H1 (cell line): ENCODE measurements around the gene TFAP2E. TPM values are rescaled to one million over a fixed set of nuclear protein-coding genes. Genes with fewer than 3 reads are reported as not detected.

Experiments
- CTCF ChIA-PET: fragments of 300-600 bp; sonication (Branson Sonifier 250); formaldehyde crosslinking; loops from one replicate; lab custom pipeline; 2021; ENCODE audit not compliant: partially characterized antibody; lab: Charles Lee
- POLR2A ChIA-PET: fragments of 300-600 bp; sonication (Branson Sonifier 250); formaldehyde crosslinking; loops from one replicate; lab custom pipeline; 2021; ENCODE audit warnings: inconsistent platforms; ENCODE audit not compliant: partially characterized antibody; lab: Charles Lee
- DNase-seq, 2 experiments: peaks; one replicate each; pipeline versions ENCODE4 v3.0.0 to v3.0.0-alpha.2; 2010 to 2022; ENCODE audit warnings: low spot score in 2 of 2, low read depth in 1 of 2, mixed read lengths in 1 of 2
- FAIRE-seq: peaks from 2 replicates; lab custom pipeline; 2011; peaks lifted over from hg19 to GRCh38; lab: Jason Lieb, UNC
- H2AFZ ChIP-seq: 2 replicates; pipeline ENCODE4 v1.8.1; 2012; ENCODE audit warnings: low read length, inconsistent platforms
- H2AK5ac ChIP-seq: 2 replicates; pipeline ENCODE4 v1.6.1; 2013; ENCODE audit warnings: low read depth, low read length
- H2BK120ac ChIP-seq: replicated peaks from 2 replicates; pipeline ENCODE3; 2013; ENCODE audit warnings: low read depth, low read length, inconsistent platforms
- H2BK12ac ChIP-seq: 2 replicates; pipeline ENCODE4 v1.6.1; 2013; ENCODE audit warnings: low read depth, low read length
- H2BK15ac ChIP-seq: 2 replicates; pipeline ENCODE4 v1.6.1; 2013; ENCODE audit warnings: low read length
- H2BK20ac ChIP-seq: 2 replicates; pipeline ENCODE4 v1.6.1; 2013; ENCODE audit warnings: low read length
- H2BK5ac ChIP-seq: 2 replicates; pipeline ENCODE4 v1.6.1; 2013; ENCODE audit warnings: low read depth, low read length
- H3K14ac ChIP-seq: 2 replicates; pipeline ENCODE4 v1.6.1; 2013; ENCODE audit warnings: inconsistent platforms; ENCODE audit not compliant: insufficient read length
- H3K18ac ChIP-seq: 2 replicates; pipeline ENCODE4 v1.6.1; 2013; ENCODE audit warnings: low read length; ENCODE audit errors: extremely low read depth
- H3K23ac ChIP-seq: 2 replicates; pipeline ENCODE4 v1.6.1; 2013; ENCODE audit warnings: inconsistent platforms; ENCODE audit not compliant: insufficient read length
- H3K23me2 ChIP-seq: 2 replicates; pipeline ENCODE4 v1.6.1; 2013; ENCODE audit warnings: low read depth, low read length
- H3K27ac ChIP-seq: 2 replicates; pipeline ENCODE4 v1.6.1; 2011; ENCODE audit warnings: low read depth, low read length, inconsistent platforms
- H3K27me3 ChIP-seq, 4 experiments: replicated peaks in 1 of 4; 1 replicate in 1 of 4; 2 replicates in 3 of 4; pipeline versions ENCODE4 v1.6.1 to v1.8.1; 2011 to 2013; ENCODE audit warnings: low read length in 3 of 4, mild to moderate bottlenecking in 3 of 4, inconsistent platforms in 2 of 4, mixed read lengths in 2 of 4, moderate library complexity in 1 of 4; ENCODE audit not compliant: control insufficient read depth in 3 of 4, insufficient read depth in 3 of 4; ENCODE audit errors: extremely low read depth in 1 of 4
- H3K36me3 ChIP-seq, 4 experiments: 2 replicates each; pipeline versions ENCODE4 v1.6.1 to v1.8.1; 2011 to 2013; ENCODE audit warnings: mild to moderate bottlenecking in 4 of 4, low read length in 3 of 4, moderate library complexity in 2 of 4, control low read depth in 1 of 4, inconsistent platforms in 1 of 4; ENCODE audit not compliant: insufficient read depth in 4 of 4, control insufficient read depth in 2 of 4
- H3K4ac ChIP-seq: replicated peaks from 2 replicates; pipeline ENCODE3; 2013; ENCODE audit warnings: low read length, low read depth, mixed read lengths, inconsistent platforms; ENCODE audit not compliant: insufficient read length
- H3K4me1 ChIP-seq, 4 experiments: replicated peaks in 1 of 4; 1 replicate in 1 of 4; 2 replicates in 3 of 4; pipeline versions ENCODE4 v1.6.1 to v1.8.1; 2011 to 2013; ENCODE audit warnings: low read length in 3 of 4, inconsistent platforms in 2 of 4, mixed read lengths in 1 of 4; ENCODE audit not compliant: insufficient read depth in 4 of 4, control insufficient read depth in 3 of 4
- H3K4me2 ChIP-seq, 2 experiments: 2 replicates each; pipeline versions ENCODE4 v1.6.1 to v1.8.1; 2011 to 2013; ENCODE audit warnings: low read depth in 2 of 2, low read length in 2 of 2, control low read depth in 1 of 2, inconsistent platforms in 1 of 2, mild to moderate bottlenecking in 1 of 2; ENCODE audit not compliant: insufficient read depth in 1 of 2
- H3K4me3 ChIP-seq, 4 experiments: fragments of 200-600, 300-600 bp in 1 of 4; sonication (generic), shearing (Covaris generic), sonication (Bioruptor Twin) in 1 of 4; 2 replicates each; pipeline versions ENCODE4 v1.5.1 to v1.8.1; 2011 to 2016; ENCODE audit warnings: low read length in 4 of 4, low read depth in 3 of 4, control low read depth in 2 of 4, inconsistent platforms in 2 of 4, mild to moderate bottlenecking in 2 of 4, mixed read lengths in 1 of 4, moderate library complexity in 1 of 4; ENCODE audit not compliant: insufficient read depth in 2 of 4; ENCODE audit errors: extremely low read depth in 1 of 4
- H3K56ac ChIP-seq: replicated peaks from 2 replicates; pipeline ENCODE3; 2013; ENCODE audit warnings: low read depth, mild to moderate bottlenecking, mixed read lengths, low read length, inconsistent platforms; ENCODE audit not compliant: insufficient read length
- H3K79me1 ChIP-seq: 2 replicates; pipeline ENCODE4 v1.6.1; 2013; ENCODE audit warnings: low read depth, low read length, control low read depth
- H3K79me2 ChIP-seq, 2 experiments: 2 replicates each; pipeline versions ENCODE4 v1.6.1 to v1.8.1; 2012 to 2013; ENCODE audit warnings: low read length in 2 of 2, mild to moderate bottlenecking in 2 of 2, inconsistent platforms in 1 of 2; ENCODE audit not compliant: insufficient read depth in 2 of 2, control insufficient read depth in 1 of 2
- H3K9ac ChIP-seq, 4 experiments: replicated peaks in 1 of 4; 1 replicate in 1 of 4; 2 replicates in 3 of 4; pipeline versions ENCODE4 v1.6.1 to v1.8.1; 2011 to 2013; ENCODE audit warnings: low read depth in 3 of 4, low read length in 3 of 4, control low read depth in 2 of 4, mild to moderate bottlenecking in 2 of 4, moderate library complexity in 2 of 4, inconsistent platforms in 1 of 4; ENCODE audit errors: extremely low read depth in 1 of 4
- H3K9me3 ChIP-seq, 2 experiments: 2 replicates each; pipeline versions ENCODE4 v1.6.1 to v1.8.1; 2012 to 2013; ENCODE audit warnings: mild to moderate bottlenecking in 2 of 2, moderate library complexity in 2 of 2, control low read depth in 1 of 2, inconsistent platforms in 1 of 2, low read depth in 1 of 2, low read length in 1 of 2, mixed read lengths in 1 of 2; ENCODE audit not compliant: insufficient read depth in 2 of 2
- H4K20me1 ChIP-seq, 2 experiments: replicated peaks in 1 of 2; 2 replicates each; pipeline versions ENCODE3 to v1.8.1; 2011 to 2013; ENCODE audit warnings: inconsistent platforms in 2 of 2, low read length in 2 of 2, mild to moderate bottlenecking in 1 of 2; ENCODE audit not compliant: insufficient read depth in 2 of 2, control insufficient read depth in 1 of 2
- H4K5ac ChIP-seq: 2 replicates; pipeline ENCODE4 v1.6.1; 2013; ENCODE audit warnings: low read length, low read depth, mixed read lengths, inconsistent platforms; ENCODE audit not compliant: insufficient read length
- H4K8ac ChIP-seq: 2 replicates; pipeline ENCODE4 v1.8.0; 2013; ENCODE audit warnings: mild to moderate bottlenecking, moderate library complexity, low read length, inconsistent platforms; ENCODE audit not compliant: insufficient read depth; ENCODE audit errors: extremely low read depth
- H4K91ac ChIP-seq: replicated peaks from 2 replicates; pipeline ENCODE3; 2013; ENCODE audit warnings: low read length, mixed read lengths, inconsistent platforms; ENCODE audit not compliant: insufficient read length
- CBX8 ChIP-seq: fragments of 300-800, 300-1000 bp; sonication (generic); IDR thresholded peaks from 2 replicates; pipeline ENCODE4 v1.7.1; 2016; ENCODE audit warnings: low read depth, low read length, borderline replicate concordance
- CHD2 ChIP-seq: IDR thresholded peaks from 2 replicates; pipeline ENCODE4 v1.6.1; 2012; ENCODE audit warnings: low read length, improper control_type of control experiment
- FOSL1 ChIP-seq: IDR thresholded peaks from 2 replicates; pipeline ENCODE4 v1.6.1; 2011; ENCODE audit warnings: mild to moderate bottlenecking, low read depth, low read length, moderate library complexity; ENCODE audit not compliant: insufficient read depth
- JUND ChIP-seq: IDR thresholded peaks from 2 replicates; pipeline ENCODE4 v1.6.1; 2011; ENCODE audit warnings: mild to moderate bottlenecking, improper control_type of control experiment, low read length
- KDM4A ChIP-seq: IDR thresholded peaks from one replicate; pipeline ENCODE4 v1.7.1; 2012; ENCODE audit warnings: low read depth, mild to moderate bottlenecking, moderate library complexity, low read length, inconsistent platforms; ENCODE audit not compliant: severe bottlenecking
- MAFK ChIP-seq: IDR thresholded peaks from 2 replicates; pipeline ENCODE4 v1.6.1; 2012; ENCODE audit warnings: low read depth, mild to moderate bottlenecking, improper control_type of control experiment, low read length
- PHF8 ChIP-seq: fragments of 200-600 bp; sonication (generic); conservative IDR thresholded peaks from 2 replicates; pipeline ENCODE4 v1.7.1; 2012; ENCODE audit warnings: low read depth, mild to moderate bottlenecking, inconsistent platforms, low read length, moderate library complexity
- RAD21 ChIP-seq, 2 experiments: IDR thresholded peaks in 1 of 2; conservative IDR thresholded peaks in 1 of 2; 2 replicates each; pipeline ENCODE4 v1.6.1; 2011; ENCODE audit warnings: low read depth in 2 of 2, low read length in 2 of 2, improper control_type of control experiment in 1 of 2, inconsistent platforms in 1 of 2, mild to moderate bottlenecking in 1 of 2, moderate library complexity in 1 of 2
- SP4 ChIP-seq: IDR thresholded peaks from 2 replicates; pipeline ENCODE4 v1.6.1; 2012; ENCODE audit warnings: low read length, inconsistent platforms
- SUZ12 ChIP-seq: fragments of 200-600 bp; sonication (generic); IDR thresholded peaks from 2 replicates; pipeline ENCODE4 v1.6.1; 2012; ENCODE audit warnings: mild to moderate bottlenecking, inconsistent platforms, low read length, moderate library complexity, mixed read lengths
- TAF1 ChIP-seq: IDR thresholded peaks from 2 replicates; pipeline ENCODE4 v1.6.1; 2011; ENCODE audit warnings: mild to moderate bottlenecking, low read depth, low read length
- TCF12 ChIP-seq: IDR thresholded peaks from 2 replicates; pipeline ENCODE4 v1.6.1; 2011; ENCODE audit warnings: low read depth, mild to moderate bottlenecking, low read length
- WGBS, 2 experiments: shearing (Covaris generic) in 1 of 2; methylation state at CpG; one replicate each; pipeline versions ENCODE4 v1.1.6 to v1.1.7; 2013 to 2015; ENCODE audit warnings: low lambda C conversion rate in 2 of 2, mixed read lengths in 2 of 2, inconsistent platforms in 1 of 2, low coverage in 1 of 2, missing lambda C conversion rate in 1 of 2; ENCODE audit not compliant: insufficient replicate concordance in 2 of 2, insufficient coverage in 1 of 2, insufficient read length in 1 of 2; ENCODE audit errors: extremely low coverage in 1 of 2, missing lambda C conversion rate in 1 of 2; 5-methylcytosine and 5-hydroxymethylcytosine counted together
- polyA plus RNA-seq, 7 experiments: library from polyadenylated mRNA; depleted of rRNA in 3 of 7; stranded (reverse) in 5 of 7; unstranded in 2 of 7; fragments of >200 nt in 5 of 7; fragments of 200-250 nt in 2 of 7; gene quantifications; 1 replicate in 5 of 7; 2 replicates in 1 of 7; 4 replicates in 1 of 7; pipeline versions ENCODE4 v1.2.1 to v1.2.3, GENCODE V29; 2011 to 2013; ENCODE audit warnings: missing spikeins in 2 of 7, mixed read lengths in 2 of 7
- total RNA-seq: library from RNA; stranded (reverse); fragmentation: NEBNext Ultra II Directional; extraction: Animal tissue kit (Norgen Biotek cat#: 25700); gene quantifications from 2 replicates; pipeline ENCODE4 v1.2.1, GENCODE V29; 2021

TFAP2E gene
- total and polyA plus RNA-seq, 2 of the 8 experiments (the other 6 are each of a cell fraction or from before 2014, with no cell fraction given): 0.24 to 0.50 TPM

DNA sequence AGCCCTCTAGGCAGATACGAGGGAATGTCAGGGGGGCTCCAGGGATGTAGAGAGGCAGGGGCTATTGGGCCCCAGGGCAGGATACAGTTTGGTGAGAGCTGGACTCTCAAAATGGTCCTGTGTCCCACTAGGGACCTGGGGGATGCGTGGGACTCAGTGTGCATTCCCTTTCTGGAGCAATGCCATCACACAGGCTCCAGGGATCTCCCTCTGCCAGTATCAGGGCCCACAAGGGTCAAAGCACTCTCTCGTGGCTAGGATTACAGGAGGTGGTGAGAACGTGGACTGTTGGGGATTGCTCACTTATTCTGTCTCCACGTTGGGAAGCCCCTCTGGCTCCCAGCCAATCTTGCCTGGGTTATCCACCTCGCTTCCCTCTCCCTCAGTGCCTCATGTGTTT is 41.7 kb upstream of the TFAP2E start:
- Histone ChIP-seq H3K4me3 (no peak overlapping the region), H3K79me2 (peaks cover 0 to 44% of the 10 kb centered on the region in 2 experiments; a peak in 3 of 4 replicates), H3K79me1 (peaks cover 5% of the 10 kb centered on the region), H3K18ac (no peak overlapping the region), H4K8ac (no peak overlapping the region), H2AK5ac (no peak overlapping the region), H2AFZ (no peak overlapping the region), H3K27me3 (no peaks in the 10 kb centered on the region), H2BK15ac (no peak overlapping the region), H4K20me1 (no peaks in the 10 kb centered on the region), H3K27ac (no peak overlapping the region), H2BK12ac (no peak overlapping the region), H3K9me3 (peaks cover 0 to 3% of the 10 kb centered on the region in 2 experiments; a peak in 1 of 4 replicates), H3K4ac (no peak overlapping the region), H4K5ac (no peak overlapping the region), H4K91ac (no peak overlapping the region), H3K23me2 (no peaks in the 10 kb centered on the region), H3K4me1 (peaks cover 0 to 4% (median 3%) of the 10 kb centered on the region in 4 experiments; a peak in 5 of 7 replicates), H2BK20ac (no peak overlapping the region), H3K9ac (no peak overlapping the region), H2BK5ac (no peak overlapping the region; the same call in 1 of the 2 replicates), H2BK120ac (no peak overlapping the region), H3K23ac (no peak overlapping the region), H3K14ac (no peak overlapping the region), H3K4me2 (no peak overlapping the region), H3K56ac (no peak overlapping the region), H3K36me3 (peaks cover 4 to 11% (median 6%) of the 10 kb centered on the region in 4 experiments; a peak in 6 of 8 replicates)
- 93% methylated on average over 6 of the region's 6 CpGs; no CpG with 5 or more reads in 1 of the 2 experiments for WGBS, 2 experiments
- no peak for DNase-seq
- TF ChIP-seq KDM4A (no peak), TCF12 (no peak), RAD21 (IDR thresholded peaks at IDR 0.05 in 1 of 2, conservative IDR thresholded peaks at IDR 0.05 in 1 of 2; ENCODE audit: low read depth in 2 of 2, low read length in 2 of 2) (no peak), FOSL1 (no peak), JUND (no peak), CBX8 (no peak), SP4 (no peak), PHF8 (no peak), MAFK (no peak), TAF1 (no peak), CHD2 (no peak), SUZ12 (no peak)
- POLR2A ChIA-PET: interaction anchor here (1.0 to 1.4 kb wide), 2 partner anchors 14 to 18 kb away, joined by 3 to 5 read pairs; no protein-coding TSS in a partner anchor
- no peak for FAIRE-seq
- CTCF ChIA-PET: interaction anchor here (0.8 to 1.6 kb wide), 3 partner anchors 10 to 87 kb away, joined by 3 to 4 read pairs (median 3); no protein-coding TSS in a partner anchor
